HEK293 (cell line): ENCODE results near the gene GNB5.

Experiments
- CTCF ChIA-PET: fragments of 350-600 bp; formaldehyde crosslinking; extraction: SDS; loops from one replicate; lab custom pipeline; 2021; ENCODE audit warnings: antibody characterized with exemption; lab: Yijun Ruan, JAX
- POLR2A ChIA-PET: fragments of 300-600 bp; formaldehyde crosslinking; extraction: SDS; loops from one replicate; lab custom pipeline; 2020; ENCODE audit warnings: antibody characterized with exemption, inconsistent platforms; lab: Yijun Ruan, JAX
- H3K27ac ChIP-seq: fragments of 200-500 bp; sonication (Bioruptor generic); 2 replicates; pipeline ENCODE4 v1.5.1; 2014; ENCODE audit warnings: low read depth, low read length, control low read depth, inconsistent platforms; ENCODE audit errors: extremely low read depth
- H3K36me3 ChIP-seq, 2 experiments: fragments of 200-500 bp in 1 of 2; sonication (Bioruptor generic) in 1 of 2; 1 replicate in 1 of 2; 2 replicates in 1 of 2; pipeline ENCODE4 v1.5.1; 2014 to 2017; ENCODE audit warnings: inconsistent platforms in 2 of 2, low read length in 2 of 2; ENCODE audit not compliant: control insufficient read depth in 2 of 2, insufficient read depth in 1 of 2
- H3K4me1 ChIP-seq: fragments of 200-500 bp; sonication (Bioruptor generic); 2 replicates; pipeline ENCODE4 v1.5.1; 2014; ENCODE audit warnings: mild to moderate bottlenecking, low read length, inconsistent platforms; ENCODE audit not compliant: control insufficient read depth, insufficient read depth
- H3K4me3 ChIP-seq: 2 replicates; pipeline ENCODE4 v1.5.1; 2011; ENCODE audit warnings: low read depth, mild to moderate bottlenecking, control low read depth, low read length, moderate library complexity
- H3K9me3 ChIP-seq: fragments of 200-500 bp; sonication (Bioruptor generic); 2 replicates; pipeline ENCODE4 v1.5.1; 2014; ENCODE audit warnings: low read depth, low read length, inconsistent platforms; ENCODE audit not compliant: control insufficient read depth, insufficient read depth
- OSR2 ChIP-seq: fragments of 450-650 bp; formaldehyde crosslinking; IDR thresholded peaks from 2 replicates; pipeline ENCODE4 v1.5.1; 2016; ENCODE audit warnings: missing biosample characterization, missing genetic modification characterization
- OVOL3 ChIP-seq: fragments of 450-650 bp; formaldehyde crosslinking; IDR thresholded peaks from 2 replicates; pipeline ENCODE4 v1.5.1; 2016; ENCODE audit warnings: missing biosample characterization, missing genetic modification characterization
- PRDM1 ChIP-seq: fragments of 450-650 bp; formaldehyde crosslinking; IDR thresholded peaks from 2 replicates; pipeline ENCODE4; 2016; ENCODE audit warnings: missing biosample characterization, missing genetic modification characterization
- REPIN1 ChIP-seq: fragments of 450-650 bp; formaldehyde crosslinking; IDR thresholded peaks from 2 replicates; pipeline ENCODE4 v1.5.1; 2017; ENCODE audit warnings: missing biosample characterization, missing genetic modification characterization, low read depth
- SP3 ChIP-seq: fragments of 450-650 bp; formaldehyde crosslinking; IDR thresholded peaks from 2 replicates; pipeline ENCODE4 v1.5.1; 2016; ENCODE audit warnings: missing biosample characterization, missing genetic modification characterization
- ZBTB1 ChIP-seq: fragments of 450-650 bp; formaldehyde crosslinking; IDR thresholded peaks from 2 replicates; pipeline ENCODE4 v1.5.1; 2016; ENCODE audit warnings: missing biosample characterization, missing genetic modification characterization
- ZBTB21 ChIP-seq: fragments of 450-650 bp; formaldehyde crosslinking; IDR thresholded peaks from 2 replicates; pipeline ENCODE4 v1.5.1; 2017; ENCODE audit warnings: missing biosample characterization, missing genetic modification characterization
- ZBTB8A ChIP-seq: fragments of 450-650 bp; formaldehyde crosslinking; IDR thresholded peaks from 2 replicates; pipeline ENCODE4 v1.5.1; 2016; ENCODE audit warnings: missing biosample characterization, missing genetic modification characterization
- ZNF302 ChIP-seq: fragments of 450-650 bp; formaldehyde crosslinking; IDR thresholded peaks from 2 replicates; pipeline ENCODE4 v1.5.1; 2016; ENCODE audit warnings: missing biosample characterization, missing genetic modification characterization, low read depth
- ZNF311 ChIP-seq: fragments of 450-650 bp; formaldehyde crosslinking; IDR thresholded peaks from 2 replicates; pipeline ENCODE4 v1.5.1; 2017; ENCODE audit warnings: missing biosample characterization, missing genetic modification characterization, borderline replicate concordance
- ZNF324 ChIP-seq: fragments of 450-650 bp; formaldehyde crosslinking; IDR thresholded peaks from 2 replicates; pipeline ENCODE4 v1.5.1; 2016; ENCODE audit warnings: missing biosample characterization, missing genetic modification characterization
- ZNF341 ChIP-seq: fragments of 450-650 bp; formaldehyde crosslinking; IDR thresholded peaks from 2 replicates; pipeline ENCODE4; 2016; ENCODE audit warnings: low read depth, missing biosample characterization, missing genetic modification characterization
- ZNF510 ChIP-seq: fragments of 450-650 bp; formaldehyde crosslinking; IDR thresholded peaks from 2 replicates; pipeline ENCODE4 v1.5.1; 2018; ENCODE audit warnings: mild to moderate bottlenecking, missing genetic modification characterization, missing biosample characterization; ENCODE audit not compliant: insufficient replicate concordance
- ZNF792 ChIP-seq: fragments of 450-650 bp; formaldehyde crosslinking; IDR thresholded peaks from 2 replicates; pipeline ENCODE4 v1.5.1; 2016; ENCODE audit warnings: missing biosample characterization, missing genetic modification characterization
- TF ChIP-seq, protein P1 (sequence below): fragments of 450-650 bp; formaldehyde crosslinking; IDR thresholded peaks from 2 replicates; pipeline ENCODE4; 2016; ENCODE audit warnings: missing biosample characterization, missing genetic modification characterization
- TF ChIP-seq, protein P2 (sequence below): fragments of 450-650 bp; formaldehyde crosslinking; IDR thresholded peaks from 2 replicates; pipeline ENCODE4 v1.5.1; 2016; ENCODE audit warnings: missing biosample characterization, missing genetic modification characterization
- TF ChIP-seq, protein P3 (sequence below): fragments of 450-650 bp; formaldehyde crosslinking; IDR thresholded peaks from 2 replicates; pipeline ENCODE4 v1.5.1; 2016; ENCODE audit warnings: missing biosample characterization, missing genetic modification characterization
- TF ChIP-seq, protein P4 (sequence below): fragments of 450-650 bp; formaldehyde crosslinking; IDR thresholded peaks from 2 replicates; pipeline ENCODE4 v1.5.1; 2016; ENCODE audit warnings: missing biosample characterization, missing genetic modification characterization, low read depth

GNB5 gene

DNA sequence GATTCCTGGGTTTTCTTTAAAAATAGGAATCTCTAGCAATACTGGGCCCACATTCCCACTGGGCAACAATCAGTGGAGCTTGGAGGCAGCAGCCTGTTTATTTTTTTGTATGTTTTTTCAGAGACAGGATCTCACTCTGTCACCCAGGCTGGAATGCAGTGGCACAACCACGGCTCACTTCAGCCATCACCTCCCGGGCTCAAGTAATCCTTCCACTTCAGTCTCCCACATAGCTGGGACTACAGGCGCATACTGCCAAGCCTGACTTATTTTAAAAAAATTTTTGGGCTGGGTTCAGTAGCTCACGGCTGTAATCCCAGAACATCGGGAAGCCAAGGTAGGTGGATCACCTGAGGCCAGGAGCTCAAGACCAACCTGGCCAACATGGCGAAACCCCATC lies 29.1 kb upstream of the GNB5 start:
- peaks cover 17 to 76% of the 10 kb centered on the region in 2 experiments for H3K36me3 ChIP-seq

DNA sequence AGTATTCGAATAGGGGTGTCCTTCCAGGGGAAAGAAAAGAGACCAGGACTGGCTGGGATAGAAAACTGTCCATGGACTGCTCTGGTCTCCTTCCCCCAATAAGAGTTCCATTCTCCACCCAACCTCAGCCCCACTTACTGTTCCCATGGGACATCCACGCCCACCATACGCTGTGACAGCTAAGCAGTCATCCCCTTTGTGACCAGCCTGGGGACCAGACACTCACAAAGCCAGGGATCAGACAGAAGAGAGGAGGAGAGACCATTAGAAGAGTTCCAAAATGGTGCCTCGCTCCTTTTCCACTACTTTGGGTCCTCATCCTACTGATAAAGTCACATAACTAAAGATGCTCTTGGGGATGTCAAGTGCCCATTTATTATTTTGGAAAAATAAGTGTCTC lies 27.6 kb upstream of the GNB5 start:
- Histone ChIP-seq H3K36me3 (peaks cover 14 to 75% of the 10 kb centered on the region in 2 experiments; a peak in 2 of 3 replicates), H3K4me3 (no peak overlapping the region), H3K27ac (no peak overlapping the region), H3K4me1 (no peaks in the 10 kb centered on the region), H3K9me3 (no peaks in the 10 kb centered on the region)
- ChIA-PET CTCF (interaction anchor here (3.0 kb wide), 1 partner anchor 8 kb away, joined by 12 read pairs; no protein-coding TSS in a partner anchor), POLR2A (no interaction called here)
- TF ChIP-seq PRDM1 (no peak), OVOL3 (tag by site-specific recombination) (no peak), ZNF302 (tag by site-specific recombination) (no peak), ZBTB21 (tag by site-specific recombination) (no peak), ZNF324 (tag by site-specific recombination) (no peak), ZNF341 (no peak), ZNF510 (no peak), ZNF792 (tag by site-specific recombination) (no peak), SP3 (no peak), REPIN1 (tag by site-specific recombination) (no peak)
- TF ChIP-seq, protein P1, sequence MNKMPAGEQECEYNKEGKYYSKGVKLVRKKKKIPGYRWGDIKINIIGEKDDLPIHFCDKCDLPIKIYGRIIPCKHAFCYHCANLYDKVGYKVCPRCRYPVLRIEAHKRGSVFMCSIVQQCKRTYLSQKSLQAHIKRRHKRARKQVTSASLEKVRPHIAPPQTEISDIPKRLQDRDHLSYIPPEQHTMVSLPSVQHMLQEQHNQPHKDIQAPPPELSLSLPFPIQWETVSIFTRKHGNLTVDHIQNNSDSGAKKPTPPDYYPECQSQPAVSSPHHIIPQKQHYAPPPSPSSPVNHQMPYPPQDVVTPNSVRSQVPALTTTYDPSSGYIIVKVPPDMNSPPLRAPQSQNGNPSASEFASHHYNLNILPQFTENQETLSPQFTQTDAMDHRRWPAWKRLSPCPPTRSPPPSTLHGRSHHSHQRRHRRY (tag by site-specific recombination) = no peak

More for the DNA sequence above, 29.1 kb upstream of the GNB5 start:
- H3K27ac ChIP-seq = no peak overlapping the region
- no peaks in the 10 kb centered on the region for H3K9me3 ChIP-seq
- H3K4me3 ChIP-seq = no peak overlapping the region
- POLR2A ChIA-PET = no interaction called here
- CTCF ChIA-PET = interaction anchor here (0.8 kb wide), 1 partner anchor 12 kb away, joined by 3 read pairs; no protein-coding TSS in a partner anchor
- TF ChIP-seq ZBTB1 (tag by site-specific recombination) (no peak), ZNF324 (tag by site-specific recombination) (no peak), ZNF311 (no peak), ZBTB8A (tag by site-specific recombination) (no peak), SP3 (no peak), OSR2 (tag by site-specific recombination) (no peak)
- TF ChIP-seq, protein P2, sequence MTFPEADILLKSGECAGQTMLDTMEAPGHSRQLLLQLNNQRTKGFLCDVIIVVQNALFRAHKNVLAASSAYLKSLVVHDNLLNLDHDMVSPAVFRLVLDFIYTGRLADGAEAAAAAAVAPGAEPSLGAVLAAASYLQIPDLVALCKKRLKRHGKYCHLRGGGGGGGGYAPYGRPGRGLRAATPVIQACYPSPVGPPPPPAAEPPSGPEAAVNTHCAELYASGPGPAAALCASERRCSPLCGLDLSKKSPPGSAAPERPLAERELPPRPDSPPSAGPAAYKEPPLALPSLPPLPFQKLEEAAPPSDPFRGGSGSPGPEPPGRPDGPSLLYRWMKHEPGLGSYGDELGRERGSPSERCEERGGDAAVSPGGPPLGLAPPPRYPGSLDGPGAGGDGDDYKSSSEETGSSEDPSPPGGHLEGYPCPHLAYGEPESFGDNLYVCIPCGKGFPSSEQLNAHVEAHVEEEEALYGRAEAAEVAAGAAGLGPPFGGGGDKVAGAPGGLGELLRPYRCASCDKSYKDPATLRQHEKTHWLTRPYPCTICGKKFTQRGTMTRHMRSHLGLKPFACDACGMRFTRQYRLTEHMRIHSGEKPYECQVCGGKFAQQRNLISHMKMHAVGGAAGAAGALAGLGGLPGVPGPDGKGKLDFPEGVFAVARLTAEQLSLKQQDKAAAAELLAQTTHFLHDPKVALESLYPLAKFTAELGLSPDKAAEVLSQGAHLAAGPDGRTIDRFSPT = no peak
- TF ChIP-seq, protein P3, sequence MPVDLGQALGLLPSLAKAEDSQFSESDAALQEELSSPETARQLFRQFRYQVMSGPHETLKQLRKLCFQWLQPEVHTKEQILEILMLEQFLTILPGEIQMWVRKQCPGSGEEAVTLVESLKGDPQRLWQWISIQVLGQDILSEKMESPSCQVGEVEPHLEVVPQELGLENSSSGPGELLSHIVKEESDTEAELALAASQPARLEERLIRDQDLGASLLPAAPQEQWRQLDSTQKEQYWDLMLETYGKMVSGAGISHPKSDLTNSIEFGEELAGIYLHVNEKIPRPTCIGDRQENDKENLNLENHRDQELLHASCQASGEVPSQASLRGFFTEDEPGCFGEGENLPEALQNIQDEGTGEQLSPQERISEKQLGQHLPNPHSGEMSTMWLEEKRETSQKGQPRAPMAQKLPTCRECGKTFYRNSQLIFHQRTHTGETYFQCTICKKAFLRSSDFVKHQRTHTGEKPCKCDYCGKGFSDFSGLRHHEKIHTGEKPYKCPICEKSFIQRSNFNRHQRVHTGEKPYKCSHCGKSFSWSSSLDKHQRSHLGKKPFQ (tag by site-specific recombination) = no peak
- TF ChIP-seq, protein P4, sequence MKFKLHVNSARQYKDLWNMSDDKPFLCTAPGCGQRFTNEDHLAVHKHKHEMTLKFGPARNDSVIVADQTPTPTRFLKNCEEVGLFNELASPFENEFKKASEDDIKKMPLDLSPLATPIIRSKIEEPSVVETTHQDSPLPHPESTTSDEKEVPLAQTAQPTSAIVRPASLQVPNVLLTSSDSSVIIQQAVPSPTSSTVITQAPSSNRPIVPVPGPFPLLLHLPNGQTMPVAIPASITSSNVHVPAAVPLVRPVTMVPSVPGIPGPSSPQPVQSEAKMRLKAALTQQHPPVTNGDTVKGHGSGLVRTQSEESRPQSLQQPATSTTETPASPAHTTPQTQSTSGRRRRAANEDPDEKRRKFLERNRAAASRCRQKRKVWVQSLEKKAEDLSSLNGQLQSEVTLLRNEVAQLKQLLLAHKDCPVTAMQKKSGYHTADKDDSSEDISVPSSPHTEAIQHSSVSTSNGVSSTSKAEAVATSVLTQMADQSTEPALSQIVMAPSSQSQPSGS (tag by site-specific recombination) = no peak
- TF ChIP-seq, protein P1 (tag by site-specific recombination) = no peak
- no peaks in the 10 kb centered on the region for H3K4me1 ChIP-seq
